Hematopoietic multipotent progenitor cell treated with erythropoietin and hydrocortisone succinate and interleukin-3 and kit ligand, for 6 days (in vitro differentiated cells): ENCODE results near the gene ACP7.
"Not testable (repeated sequence)": the region's sequence is repeated elsewhere in the genome, so short reads cannot be mapped to it uniquely, and the experiment has no call there.

Experiments used
- DNase-seq: peaks from one replicate; pipeline ENCODE4 v3.0.0-alpha.2; 2015

ACP7 gene

DNA sequence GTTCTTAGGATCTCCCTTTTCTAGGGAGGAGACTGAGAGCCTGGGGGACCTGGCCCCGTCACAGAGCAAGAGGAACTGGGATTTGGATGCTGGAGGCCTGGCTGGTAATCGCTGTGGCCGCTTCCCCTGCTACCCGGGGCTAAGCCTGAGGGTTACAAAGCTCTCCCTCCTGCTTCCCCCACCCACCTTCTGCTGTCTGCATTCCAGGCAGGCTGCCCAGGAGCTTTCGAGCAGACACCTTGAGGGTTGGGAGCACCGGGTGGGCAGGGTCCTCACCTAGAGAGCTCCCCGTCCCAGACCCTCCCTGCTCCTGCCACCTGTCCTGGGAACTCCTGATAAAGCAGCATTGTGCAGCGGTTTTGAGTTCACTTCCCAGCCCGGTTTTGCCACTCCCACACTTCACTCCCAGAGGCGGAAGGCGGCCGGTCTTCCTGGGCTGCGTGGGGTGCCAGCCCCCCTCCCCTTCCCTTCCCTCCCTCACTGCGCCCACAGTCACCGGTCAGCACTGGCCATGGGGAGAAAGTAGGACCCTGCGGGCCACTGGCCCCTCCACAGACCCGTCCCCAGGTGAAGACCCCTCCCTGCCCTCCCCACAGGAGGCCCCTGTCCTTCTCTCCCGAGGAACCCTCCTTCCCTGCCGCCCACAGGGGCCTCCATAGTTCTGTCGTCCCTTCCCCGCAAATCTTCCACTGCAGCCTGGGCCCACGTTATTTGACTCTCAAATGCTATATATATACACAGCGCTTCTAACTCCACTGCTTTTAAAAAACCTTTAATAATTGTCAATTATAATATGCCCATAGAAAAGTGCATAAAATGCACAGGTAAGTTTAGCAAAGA is 49.5 kb downstream of the ACP7 start:
- DNase-seq: no peak

DNA sequence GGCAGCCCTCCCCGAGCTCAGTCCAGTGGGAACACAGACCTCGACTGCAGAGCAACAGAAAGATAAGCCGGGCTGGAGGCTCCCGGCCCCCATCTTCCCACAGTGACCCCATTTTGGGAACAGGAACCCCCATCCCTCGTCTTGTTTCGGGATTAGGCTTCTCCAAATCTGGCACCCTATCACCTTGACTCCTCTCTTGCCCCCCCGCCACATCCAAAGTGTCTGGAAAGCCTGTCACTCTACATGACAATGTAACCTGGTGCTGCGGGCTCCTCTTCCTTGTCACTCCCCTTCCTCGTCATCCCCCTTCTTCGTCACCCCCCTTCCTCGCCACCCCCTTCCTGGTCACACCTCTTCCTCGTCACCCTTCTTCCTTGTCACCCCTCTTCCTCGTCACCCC is 51.5 kb downstream of the ACP7 start:
- no peak for DNase-seq

DNA sequence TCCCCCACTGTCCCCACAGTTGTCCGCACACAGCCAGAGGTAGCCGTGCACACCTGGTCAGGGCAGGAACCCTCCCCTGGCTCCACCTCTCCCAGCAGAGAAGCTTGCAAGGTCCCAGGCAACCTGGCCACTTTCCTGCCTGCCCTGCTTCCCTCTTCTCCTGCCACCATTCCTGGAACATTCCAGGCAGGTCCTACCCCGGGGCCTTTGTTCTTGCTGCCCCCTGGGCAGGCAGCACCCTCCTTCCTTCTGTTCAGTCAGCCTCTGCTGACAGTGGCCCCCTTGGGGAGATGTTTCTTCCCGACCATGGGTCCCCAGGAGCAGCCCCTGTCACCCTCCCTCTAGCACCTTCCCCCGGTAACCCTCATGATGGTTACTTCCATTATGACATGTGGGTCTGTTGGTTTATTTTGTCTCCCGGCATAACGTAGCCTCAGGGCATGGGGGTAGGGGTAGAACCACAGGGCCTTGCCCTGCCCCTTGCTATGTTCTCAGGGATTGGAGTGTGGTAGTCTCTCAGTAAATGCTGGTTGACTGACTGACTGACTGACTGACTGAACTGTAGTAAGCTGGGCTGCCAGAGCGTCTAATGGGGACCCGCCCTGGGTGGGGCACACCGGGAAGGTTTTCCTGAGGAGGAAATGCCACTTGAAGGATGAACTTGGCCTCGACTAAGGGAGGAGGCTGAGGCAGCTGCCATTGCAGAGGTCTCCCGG is 52.2 kb downstream of the ACP7 start:
- DNase-seq: no peak

DNA sequence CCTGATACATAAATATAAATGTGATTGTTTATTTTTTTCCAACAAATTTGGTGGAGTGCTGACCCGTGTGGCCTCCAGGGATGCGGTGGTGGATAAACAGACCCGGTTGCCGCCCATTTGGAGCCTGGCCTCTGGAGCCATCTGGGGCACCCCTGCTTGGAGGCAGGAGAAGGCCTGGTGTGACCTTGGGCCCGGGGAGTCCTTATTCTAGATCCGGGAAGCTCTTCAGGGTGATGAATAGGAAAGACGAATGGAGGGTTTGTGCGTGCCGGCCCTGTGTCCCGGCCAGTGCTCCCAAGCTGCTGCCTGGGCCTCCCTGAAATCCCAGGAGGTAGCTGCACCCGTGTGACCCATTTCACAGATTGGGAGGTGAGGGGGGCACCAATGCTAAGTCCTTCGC is 53.0 kb downstream of the ACP7 start:
- no peak for DNase-seq

DNA sequence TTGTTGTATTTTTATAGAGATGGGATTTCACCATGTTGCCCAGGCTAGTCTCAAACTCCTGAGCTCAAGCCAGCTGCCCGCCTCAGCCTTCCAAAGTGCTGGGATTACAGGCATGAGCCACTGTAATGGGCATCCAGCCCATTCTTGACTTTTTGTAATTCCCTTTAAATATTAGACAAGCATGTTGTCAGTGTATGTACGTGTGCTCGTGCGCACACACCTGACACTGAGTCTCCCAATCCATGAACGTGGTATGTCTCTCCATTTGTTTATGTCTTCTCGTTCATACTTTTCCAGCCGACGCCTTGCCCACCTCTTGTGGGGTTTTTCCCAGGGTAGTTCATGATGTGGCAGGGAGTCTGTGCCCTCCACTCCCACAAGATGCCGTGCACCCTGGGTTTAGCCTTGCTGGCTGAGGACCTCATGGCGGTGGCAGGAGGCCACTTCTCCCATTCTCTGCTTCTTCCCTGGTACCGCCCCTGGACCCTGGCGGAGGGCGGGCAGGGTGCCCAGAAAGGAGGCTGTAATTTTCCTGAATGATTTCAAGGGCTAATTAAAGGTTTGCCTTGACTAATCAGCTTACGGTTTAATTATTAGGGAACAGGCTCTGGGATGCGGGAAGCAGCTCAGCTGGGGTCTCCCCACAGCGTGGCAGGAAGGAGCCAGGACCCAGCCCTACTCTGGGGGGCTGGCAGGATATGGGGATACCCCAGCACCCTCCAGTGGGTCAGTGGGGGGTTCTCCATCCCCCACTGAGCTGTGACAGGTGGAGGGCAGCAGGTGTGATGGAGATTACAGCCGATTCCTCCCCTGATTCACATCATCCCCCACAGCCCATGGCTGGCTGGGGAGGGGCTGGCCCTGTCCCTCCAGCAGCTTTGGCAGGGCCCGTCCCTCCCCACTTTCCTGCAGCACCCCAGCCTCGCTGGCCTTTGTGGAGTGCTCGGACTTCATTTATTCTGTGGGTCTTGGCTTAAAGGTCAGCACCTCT is 54.3 kb downstream of the ACP7 start:
- no peak for DNase-seq

DNA sequence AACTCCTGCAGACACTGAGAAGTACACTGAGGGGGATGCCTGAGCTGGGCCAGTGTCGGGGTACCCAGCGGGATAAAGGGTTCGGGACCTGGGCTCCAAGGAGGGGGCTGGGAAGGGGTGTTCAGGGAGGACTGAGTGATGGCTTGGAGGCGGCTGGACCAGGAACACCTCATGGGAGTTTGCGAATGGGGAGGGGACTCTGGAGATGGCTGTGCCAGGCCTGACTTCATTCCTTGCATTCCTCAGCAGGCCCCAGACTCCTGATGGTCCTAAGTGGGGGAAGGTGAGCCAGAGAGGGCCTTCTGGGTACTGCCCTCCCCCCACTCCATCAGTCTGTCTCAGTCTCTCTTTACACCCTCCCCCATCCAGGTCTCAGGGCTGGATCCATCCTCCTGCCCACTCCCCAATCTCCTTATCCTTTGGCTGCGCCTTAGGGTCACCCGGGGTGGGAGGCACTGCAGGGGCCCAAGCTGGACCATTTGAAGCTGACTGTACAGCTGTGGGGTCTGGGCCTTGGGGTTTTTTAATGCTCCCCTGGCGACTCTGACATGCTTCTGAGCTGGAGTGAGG is 55.2 kb downstream of the ACP7 start:
- no peak for DNase-seq

DNA sequence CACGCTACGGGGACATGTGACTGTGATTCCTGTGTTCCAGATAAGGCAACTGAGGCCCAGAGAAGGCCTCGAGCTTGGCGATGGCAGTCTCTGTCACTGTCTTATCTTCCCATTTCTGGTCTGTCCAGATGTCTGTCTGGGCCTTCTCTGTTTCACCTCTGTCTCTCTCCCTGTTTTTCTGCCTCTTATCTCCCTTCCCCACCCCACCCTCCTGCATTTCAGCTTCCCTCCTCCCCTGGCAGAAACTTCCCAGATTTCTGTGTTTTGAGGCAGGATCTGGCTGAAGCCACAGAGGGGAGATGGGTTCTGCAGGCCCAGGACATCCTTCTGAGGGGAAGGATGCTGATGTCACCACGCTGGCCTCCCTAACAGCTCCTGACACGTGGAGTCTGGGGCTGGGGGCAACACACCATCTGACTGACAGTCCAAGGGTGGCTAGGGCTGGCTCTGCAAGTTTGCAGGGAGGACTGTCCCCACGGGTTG is 55.8 kb downstream of the ACP7 start:
- peak; percentile 73 for DNase-seq

DNA sequence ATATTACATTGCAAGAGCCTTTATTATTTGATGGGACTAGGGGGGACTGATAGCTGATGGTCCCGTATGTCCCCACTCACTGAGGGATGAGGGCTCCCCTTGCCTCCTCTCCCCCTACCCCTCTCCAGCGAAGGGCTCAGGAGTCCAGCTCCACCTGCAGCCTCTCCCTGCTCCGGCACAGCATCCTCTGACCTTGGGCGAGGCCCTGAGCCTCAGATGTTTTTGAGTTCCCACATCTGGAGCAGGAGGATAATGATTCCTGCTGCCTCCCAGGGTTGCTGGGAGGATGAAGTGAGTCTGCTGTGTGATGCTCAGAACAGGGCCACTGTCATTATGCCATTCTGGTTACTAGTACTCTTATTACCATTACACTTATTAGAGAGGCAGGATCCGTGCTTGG is 56.4 kb downstream of the ACP7 start:
- DNase-seq: no peak

DNA sequence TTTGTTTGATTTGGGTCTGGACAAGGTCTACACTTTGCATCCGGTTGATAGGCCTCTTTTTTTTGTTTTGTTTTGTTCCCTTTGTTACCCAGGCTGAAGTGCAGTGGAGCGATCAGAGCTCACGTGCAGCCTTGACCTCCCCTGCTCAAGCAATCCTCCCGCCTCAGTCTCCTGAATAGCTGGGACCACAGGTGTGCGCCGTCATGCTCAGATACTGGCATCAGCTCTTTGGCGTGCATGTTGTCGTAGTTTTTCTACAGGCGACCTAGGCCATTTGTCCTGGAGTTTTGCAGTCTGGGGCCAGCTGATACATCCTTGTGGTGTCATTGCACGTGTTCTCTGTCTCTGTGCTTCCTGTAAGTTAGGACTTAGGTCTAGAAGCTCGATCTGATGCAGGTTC is 57.8 kb downstream of the ACP7 start:
- DNase-seq: no peak

DNA sequence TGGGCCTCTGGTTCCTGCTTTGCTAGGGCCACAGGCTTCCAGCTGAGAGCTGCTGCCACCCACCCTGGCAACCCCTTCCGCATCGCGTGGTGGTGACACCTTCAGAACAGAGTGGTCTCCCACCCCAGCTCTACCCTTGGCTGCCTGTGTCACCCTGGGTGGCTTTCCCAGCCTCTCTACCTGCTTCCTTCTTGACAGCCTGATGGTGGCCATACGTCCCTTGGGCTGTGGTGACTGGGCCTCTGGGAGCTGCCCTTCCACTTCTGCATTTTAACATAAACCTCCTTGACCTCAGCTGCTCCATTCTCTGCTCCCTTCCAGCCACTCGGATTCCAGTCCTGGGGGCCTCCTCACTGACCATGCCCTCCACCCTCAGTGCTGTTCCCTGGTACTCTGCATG is 58.5 kb downstream of the ACP7 start:
- DNase-seq: no peak

DNA sequence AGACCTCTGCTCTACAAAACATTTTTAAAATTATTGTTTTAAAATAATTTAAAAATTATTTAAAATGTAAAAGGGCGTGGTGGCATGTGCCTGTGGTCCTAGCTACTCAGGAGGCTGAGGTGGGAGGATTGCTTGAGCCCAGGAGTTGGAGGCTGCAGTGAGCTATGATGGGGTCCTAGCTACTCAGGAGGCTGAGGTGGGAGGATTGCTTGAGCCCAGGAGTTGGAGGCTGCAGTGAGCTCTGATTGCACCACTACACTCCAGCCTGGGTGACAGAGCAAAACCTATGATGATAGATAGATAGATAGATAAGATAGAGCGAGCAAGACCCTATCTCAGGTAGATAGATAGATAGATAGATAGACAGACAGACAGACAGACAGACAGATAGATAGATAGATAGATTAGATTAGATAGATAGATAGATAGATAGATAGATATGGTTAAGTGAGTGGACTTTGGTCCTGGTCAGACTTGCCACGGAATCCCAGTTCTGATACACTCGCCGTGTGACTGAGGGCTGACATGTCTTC is 59.7 kb downstream of the ACP7 start:
- DNase-seq: not testable (repeated sequence)

DNA sequence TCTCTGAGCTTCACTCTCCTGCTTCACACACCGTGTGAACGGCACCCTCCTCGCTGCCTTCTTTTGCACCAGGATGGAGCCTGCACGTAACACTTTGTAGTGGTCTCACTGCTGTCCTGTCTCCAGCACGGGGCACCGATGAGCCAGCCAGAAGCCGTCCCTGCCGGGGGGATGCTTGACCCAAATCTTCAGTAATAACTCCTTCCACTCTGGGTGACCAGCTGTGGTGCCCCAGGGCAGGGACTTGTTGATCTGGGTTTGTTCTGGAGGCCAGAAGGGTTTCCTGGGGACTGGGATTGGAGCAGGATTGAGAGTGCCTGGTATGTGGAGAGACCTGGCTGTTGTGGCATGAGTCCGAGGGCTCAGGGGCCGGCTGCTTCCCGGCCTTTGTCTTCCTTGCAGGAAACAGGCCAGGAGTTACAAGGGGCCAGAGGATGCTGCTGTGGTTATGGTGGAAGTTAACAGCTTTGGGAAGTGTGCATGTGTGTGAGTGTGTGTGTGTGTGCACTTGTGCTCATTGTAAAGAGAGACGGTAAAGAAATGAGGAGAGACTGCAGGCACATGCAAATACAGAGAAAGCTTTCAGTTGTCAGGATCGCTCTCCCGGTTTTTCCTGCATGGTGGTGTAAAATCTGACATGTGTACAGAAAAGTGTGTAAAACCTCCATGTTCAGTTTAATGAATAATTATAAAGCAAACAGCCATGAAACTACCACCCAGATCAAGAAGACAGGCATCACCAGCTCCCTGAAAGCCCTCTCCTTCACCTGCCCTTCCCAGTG is 60.3 kb downstream of the ACP7 start:
- no peak for DNase-seq

DNA sequence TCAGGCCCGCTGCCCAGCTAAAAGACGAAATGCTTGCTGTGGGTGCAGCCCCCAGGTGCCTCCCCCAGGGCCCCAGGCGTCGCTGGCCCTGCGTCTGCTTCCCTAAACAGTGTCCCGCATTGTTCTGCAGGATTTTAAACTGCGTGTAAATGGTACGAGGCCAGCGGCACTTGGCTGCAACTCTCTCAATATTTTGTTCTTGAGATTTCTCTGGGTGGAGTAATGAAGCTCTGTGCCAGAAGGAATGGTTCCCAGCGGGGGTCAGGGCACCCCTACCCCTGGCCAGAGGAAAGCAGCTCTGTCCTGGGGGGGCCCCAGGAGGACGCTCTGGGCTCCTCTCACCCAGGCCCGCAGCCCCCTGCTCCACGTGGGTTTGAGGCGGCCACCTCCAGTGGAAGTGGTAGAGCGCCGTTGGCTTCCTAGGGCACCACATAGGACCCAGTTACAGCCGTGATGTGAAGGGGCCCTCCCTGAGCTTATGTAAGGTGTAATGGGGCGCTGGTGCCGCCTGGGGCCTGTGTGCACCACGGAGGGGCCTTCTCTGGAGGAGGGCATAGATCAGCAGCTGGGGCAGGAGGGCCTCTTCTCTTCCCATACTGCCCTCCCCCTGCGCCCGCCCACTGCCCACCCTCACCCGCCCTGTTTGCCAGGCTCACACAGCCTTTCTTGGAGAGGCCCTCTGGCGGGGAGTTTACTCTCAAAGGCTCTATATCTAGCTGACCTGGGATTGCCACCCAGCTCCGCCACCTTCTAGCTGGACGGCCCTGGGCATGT is 61.2 kb downstream of the ACP7 start:
- peak; percentile 78 for DNase-seq

DNA sequence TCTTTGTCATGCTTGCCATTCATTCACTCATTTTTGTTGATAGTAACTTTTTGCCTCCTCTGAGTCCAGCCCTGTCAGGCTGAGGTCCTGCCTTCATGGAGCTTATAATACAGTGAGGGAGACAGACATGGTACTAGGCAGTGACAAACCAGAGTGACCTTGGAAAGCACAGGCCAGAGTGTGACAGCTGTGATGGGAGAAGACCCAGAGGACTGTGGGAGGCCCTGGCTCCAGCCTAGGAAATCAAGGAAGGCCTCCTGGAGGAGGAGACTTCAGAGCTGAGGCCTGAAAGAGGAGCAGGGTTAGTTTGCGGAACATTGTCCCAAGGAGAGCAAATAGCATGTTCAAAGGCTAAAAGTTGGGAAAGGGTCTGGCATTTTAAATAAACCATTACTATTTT is 61.9 kb downstream of the ACP7 start:
- DNase-seq: no peak

DNA sequence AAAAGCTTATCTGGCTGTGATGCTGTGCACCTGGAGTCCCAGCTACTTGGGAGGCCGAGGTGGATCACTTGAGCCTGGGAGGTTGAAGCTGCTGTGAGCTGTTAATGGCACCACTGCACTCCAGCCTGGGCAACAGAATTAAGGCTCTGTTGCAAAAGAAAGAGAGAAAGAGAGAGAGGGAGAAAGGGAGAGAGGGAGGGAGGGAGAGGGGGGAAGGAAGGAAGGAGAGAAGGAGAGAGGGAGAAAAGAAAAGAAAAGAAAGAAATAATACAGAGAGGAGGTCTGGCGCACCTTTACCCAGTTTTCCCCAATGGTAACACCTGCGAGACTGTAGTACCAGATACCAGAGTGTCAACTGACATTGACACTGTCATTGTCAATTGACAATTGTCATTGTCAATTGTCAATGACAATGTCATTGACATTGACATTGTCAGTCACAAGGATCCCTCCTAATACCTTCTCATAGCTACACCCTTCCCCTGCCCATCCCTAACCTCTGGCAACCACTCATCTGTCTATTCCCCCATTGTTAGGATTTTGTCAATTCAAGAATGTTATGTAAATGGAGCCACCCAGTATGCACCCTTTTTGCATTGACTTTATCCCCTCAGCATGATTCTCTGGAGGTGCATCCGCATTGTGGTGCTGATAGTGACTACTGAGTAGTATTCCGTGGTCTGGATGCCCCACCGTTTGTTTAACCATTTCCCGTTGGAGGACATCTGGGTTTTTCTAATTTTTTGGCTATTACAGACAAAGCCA is 62.7 kb downstream of the ACP7 start:
- no peak for DNase-seq

DNA sequence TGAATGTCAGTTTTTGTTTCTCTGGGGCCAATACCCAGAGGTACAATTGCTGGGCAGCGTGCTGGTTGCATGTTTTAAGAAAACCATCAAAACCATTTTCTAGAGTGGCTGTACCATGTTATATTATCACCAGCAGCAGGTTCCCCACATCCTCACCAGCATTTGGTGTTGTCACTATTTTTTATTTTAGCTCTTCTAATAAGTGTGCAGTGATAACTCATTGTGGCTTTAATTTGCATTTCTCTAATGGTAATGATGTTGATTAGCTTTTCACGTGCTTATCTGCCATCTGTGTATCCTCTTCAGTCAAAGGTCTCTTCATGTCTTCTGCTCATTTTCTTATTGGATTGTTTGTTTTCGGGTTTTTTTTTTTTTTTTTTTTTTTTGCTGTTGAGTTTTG is 63.3 kb downstream of the ACP7 start:
- no peak for DNase-seq

DNA sequence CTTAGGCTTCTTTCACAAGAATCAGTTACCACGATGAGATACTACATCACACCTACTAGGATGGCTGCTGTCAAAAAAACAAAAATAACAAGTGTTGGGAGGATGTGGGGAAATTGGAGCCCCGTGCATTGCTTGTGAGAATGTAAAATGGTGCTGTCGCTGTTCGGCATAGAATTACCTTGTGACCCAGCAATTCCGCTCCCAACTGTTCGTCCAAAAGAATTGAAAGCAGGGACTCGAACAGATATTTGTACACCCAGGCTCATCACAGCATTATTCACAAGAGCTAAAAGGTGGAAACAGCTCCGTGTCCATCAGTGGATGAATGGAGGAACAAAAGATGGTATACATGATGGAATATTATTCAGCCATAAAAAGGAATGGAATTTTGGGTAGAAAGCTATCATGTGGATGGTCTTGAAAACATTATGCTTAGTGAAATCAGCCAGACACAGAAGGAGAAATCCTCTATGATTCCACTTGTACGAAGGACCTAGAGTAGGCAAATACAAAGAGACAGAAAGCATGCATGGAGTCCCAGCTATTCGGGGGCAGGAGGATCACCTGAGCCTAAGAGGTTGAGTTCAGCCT is 64.9 kb downstream of the ACP7 start:
- no peak for DNase-seq

DNA sequence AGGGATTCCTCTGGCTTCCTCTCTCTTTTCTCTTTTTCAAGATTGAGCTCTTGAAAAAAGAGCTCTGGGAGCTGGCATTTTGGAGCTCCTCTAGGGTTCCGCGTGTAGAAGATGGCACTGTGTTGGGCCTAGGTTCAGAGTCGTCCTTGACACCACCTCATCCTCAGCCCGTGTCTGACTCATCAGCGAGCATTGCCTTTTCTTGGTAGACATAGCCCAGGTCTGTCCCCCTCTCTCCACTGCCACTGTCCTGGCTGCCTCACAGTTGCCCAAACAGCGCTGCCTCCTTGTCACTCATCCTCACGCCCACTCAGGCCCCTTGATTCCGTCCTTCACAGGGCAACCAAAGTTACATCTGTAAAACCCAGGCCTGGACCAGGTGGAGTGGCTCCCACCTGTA is 66.1 kb downstream of the ACP7 start:
- DNase-seq: no peak

DNA sequence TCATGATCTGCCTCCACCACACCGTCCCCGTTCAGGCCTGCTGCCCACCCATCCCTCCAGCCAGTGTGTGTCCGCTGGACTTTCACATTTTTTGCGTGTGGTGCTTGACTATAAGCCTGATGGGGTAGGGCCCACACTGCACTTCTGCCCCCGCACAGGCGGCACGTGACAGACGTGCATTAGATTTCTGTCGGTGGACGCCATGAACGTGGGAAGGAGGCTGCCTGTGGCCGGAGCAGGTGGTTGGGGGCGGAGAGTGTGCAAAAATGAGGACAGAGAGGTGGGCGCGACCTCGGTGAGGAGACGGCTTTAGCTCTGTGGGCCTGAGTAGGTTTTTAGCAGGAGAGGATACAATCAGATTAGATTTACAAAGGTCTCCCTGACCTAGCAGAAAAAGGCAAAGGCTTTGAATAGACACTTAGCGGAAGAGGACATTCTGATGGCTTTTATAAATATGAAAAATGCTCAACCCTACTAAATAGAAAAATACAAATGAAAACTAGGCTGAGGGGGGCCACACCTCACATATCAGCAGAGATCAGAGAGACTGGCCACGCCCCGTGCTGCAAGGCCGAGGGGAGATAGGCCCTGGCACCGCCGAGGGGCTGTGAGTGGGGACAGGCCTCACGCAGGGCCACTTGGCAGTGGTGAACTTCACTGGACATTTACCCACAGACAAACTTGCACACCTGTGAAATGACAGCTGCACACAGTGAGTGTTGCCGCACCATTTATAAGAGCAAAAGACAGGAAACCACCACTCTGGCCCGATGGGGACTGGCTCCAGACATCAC is 66.8 kb downstream of the ACP7 start:
- DNase-seq: peak; percentile 77
